ENCODE results near the gene RGS2. TPM values are rescaled to one million over a fixed set of nuclear protein-coding genes. Genes with fewer than 3 reads are reported as not detected.
A peak's percentile ranks its signal among the peaks of the same experiment; 100 is the strongest.

RGS2 gene
- total and polyA plus RNA-seq, 7 donors, result 22.4 to 667 (median 366) TPM

DNA sequence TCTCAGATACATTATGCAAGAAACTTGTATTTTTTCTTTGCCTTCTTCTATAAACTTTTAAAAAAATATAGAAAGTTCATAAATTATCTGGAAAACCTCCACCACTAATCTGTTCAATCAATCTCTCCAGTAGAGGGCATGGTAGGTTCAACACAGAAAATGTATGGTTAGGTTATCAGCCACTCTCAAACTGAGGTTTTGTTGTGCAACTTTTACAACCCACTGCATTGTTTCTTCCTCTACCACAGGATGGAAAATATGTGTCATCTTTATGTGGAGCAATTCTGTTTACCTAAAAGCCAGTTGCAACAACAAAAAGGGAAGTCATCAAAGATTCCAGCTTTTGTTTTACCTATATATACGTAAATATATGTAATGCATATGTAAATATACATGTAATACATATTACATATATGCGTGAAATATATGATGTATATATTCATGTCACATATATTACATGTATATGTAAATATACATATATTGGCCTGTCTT lies 3.0 kb upstream of the RGS2 start:
- peak overlapping the region; percentile 94 to 98 (median 96) for H3K27ac ChIP-seq
- peaks cover 8 to 12% (median 10%) of the 10 kb centered on the region in 4 donors for H3K36me3 ChIP-seq
- 14 to 58% methylated on average over 2 of the region's 2 CpGs for WGBS, 2 donors
- H3K4me1 ChIP-seq, result peaks cover 0 to 21% (median 9%) of the 10 kb centered on the region in 4 donors
- H3K9me3 ChIP-seq, result no peaks in the 10 kb centered on the region
- no peak overlapping the region for H3K4me3 ChIP-seq
- no peaks in the 10 kb centered on the region for H3K27me3 ChIP-seq
- TF ChIP-seq, protein P1, sequence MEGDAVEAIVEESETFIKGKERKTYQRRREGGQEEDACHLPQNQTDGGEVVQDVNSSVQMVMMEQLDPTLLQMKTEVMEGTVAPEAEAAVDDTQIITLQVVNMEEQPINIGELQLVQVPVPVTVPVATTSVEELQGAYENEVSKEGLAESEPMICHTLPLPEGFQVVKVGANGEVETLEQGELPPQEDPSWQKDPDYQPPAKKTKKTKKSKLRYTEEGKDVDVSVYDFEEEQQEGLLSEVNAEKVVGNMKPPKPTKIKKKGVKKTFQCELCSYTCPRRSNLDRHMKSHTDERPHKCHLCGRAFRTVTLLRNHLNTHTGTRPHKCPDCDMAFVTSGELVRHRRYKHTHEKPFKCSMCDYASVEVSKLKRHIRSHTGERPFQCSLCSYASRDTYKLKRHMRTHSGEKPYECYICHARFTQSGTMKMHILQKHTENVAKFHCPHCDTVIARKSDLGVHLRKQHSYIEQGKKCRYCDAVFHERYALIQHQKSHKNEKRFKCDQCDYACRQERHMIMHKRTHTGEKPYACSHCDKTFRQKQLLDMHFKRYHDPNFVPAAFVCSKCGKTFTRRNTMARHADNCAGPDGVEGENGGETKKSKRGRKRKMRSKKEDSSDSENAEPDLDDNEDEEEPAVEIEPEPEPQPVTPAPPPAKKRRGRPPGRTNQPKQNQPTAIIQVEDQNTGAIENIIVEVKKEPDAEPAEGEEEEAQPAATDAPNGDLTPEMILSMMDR (IDR thresholded peaks at IDR 0.05), result peak; percentile 49 to 70 (median 62)
- TF ChIP-seq POLR2AphosphoS5 (IDR thresholded peaks at IDR 0.05), result peak; percentile 67 to 86 (median 72)
- peak in 2 of 4 donors; percentile 75 for TF ChIP-seq EP300 (IDR thresholded peaks at IDR 0.05)
- TF ChIP-seq POLR2A (IDR thresholded peaks at IDR 0.05), result no peak
- no peak for DNase-seq
- intact Hi-C loops (cut with DNase I), result loop anchor here (5.0 kb wide), 5 partner anchors 101 to 329 kb away; partner anchors contain the start of genes CDC73 and GLRX2

DNA sequence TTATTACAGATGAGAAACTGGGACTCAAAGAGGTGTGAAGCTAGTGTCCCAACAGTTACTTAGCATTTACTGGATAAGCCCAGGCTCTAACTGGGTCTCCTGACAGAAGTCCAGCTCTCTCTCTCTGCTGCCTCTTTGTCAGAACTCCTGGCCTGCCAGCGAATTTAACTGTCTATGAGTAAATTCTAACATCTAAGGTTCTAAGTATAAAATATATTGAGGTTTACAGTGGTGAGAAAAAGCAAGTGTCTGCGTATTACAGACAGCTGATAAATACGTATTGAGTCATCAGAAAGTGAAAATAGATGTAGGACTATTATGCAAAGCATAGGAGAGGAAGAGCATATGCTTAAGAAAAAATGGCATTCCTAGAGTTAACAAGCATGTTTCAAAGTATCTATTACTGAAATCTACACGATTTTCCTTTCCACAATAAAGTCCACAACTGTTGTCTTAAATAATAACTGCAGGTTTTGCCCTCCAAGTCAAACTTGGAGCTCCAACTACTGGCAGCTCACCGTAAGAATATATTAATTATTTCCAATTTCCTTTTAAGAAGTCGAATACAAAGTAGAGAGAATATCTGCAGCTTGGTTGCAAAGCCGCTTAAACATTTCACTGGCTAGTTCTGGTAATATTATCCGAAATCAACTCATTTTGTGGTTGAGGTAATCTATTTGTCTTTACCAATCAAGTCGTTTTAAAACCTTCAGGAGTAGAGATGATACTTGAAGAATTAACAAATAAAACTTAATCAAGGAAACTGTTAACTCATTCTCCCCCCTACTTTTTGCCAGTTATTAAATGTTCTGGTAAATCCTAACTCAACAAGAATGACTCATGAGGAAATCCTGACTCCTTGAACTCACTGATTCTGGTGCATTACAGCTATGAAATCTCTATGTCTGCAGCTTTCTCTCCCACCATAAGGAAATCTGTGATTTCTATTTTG lies 1.4 kb upstream of the RGS2 start:
- H3K4me3 ChIP-seq, result peak overlapping the region; percentile 60 to 82 (median 78)
- WGBS, 2 donors, result 51 to 54% methylated on average over 9 of the region's 9 CpGs

DNA sequence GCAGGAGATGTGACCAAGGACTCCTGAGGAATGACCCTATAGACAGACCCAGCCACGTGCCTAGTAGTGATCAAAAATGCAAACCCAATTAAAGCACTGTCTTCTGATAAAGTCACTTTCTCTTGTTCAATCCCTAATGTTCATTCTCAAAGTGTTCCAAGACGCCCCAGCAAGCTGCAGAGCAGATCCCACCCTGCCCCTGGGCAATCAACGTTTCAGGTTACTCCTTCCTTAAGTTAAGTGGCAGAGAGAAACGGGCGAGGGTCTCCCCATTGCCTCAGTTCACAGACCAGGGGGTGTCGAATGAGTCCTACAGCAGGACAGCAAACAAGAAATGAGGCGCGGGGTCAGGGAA lies 699 bp upstream of the RGS2 start:
- DNase-seq, result no peak
- intact Hi-C loops (cut with DNase I), result loop anchor here (2.0 to 5.0 kb wide), 6 partner anchors 99 to 331 kb away; partner anchors contain the start of genes CDC73 and GLRX2
- H3K27me3 ChIP-seq, result no peaks in the 10 kb centered on the region
- no peak for TF ChIP-seq POLR2A (IDR thresholded peaks at IDR 0.05)
- no peak for TF ChIP-seq EP300 (IDR thresholded peaks at IDR 0.05)
- TF ChIP-seq, protein P1 (IDR thresholded peaks at IDR 0.05), result no peak
- no peak for TF ChIP-seq POLR2AphosphoS5 (IDR thresholded peaks at IDR 0.05)
- peaks cover 0 to 19% (median 13%) of the 10 kb centered on the region in 4 donors for H3K4me1 ChIP-seq
- peak overlapping the region; percentile 94 to 98 (median 96) for H3K27ac ChIP-seq
- 1 to 3% methylated on average over 8 of the region's 8 CpGs for WGBS, 2 donors
- peaks cover 13 to 27% (median 22%) of the 10 kb centered on the region in 4 donors for H3K36me3 ChIP-seq
- peak overlapping the region; percentile 60 to 82 (median 78) for H3K4me3 ChIP-seq
- H3K9me3 ChIP-seq, result no peaks in the 10 kb centered on the region

More for the DNA sequence above, 1.4 kb upstream of the RGS2 start:
- peak overlapping the region; percentile 94 to 98 (median 96) for H3K27ac ChIP-seq
- TF ChIP-seq POLR2AphosphoS5 (IDR thresholded peaks at IDR 0.05) (peak in 1 of 4 donors; percentile 16), POLR2A (IDR thresholded peaks at IDR 0.05) (no peak), EP300 (IDR thresholded peaks at IDR 0.05) (peak in 1 of 4 donors; percentile 7)
- TF ChIP-seq, protein P1 (IDR thresholded peaks at IDR 0.05), result peak in 3 of 4 experiments; percentile 5 to 37 (median 27)
- no peak for DNase-seq
- H3K27me3 ChIP-seq, result no peaks in the 10 kb centered on the region
- H3K36me3 ChIP-seq, result peaks cover 13 to 27% (median 22%) of the 10 kb centered on the region in 4 donors
- H3K4me1 ChIP-seq, result peaks cover 0 to 18% (median 10%) of the 10 kb centered on the region in 4 donors
- H3K9me3 ChIP-seq, result no peaks in the 10 kb centered on the region
- intact Hi-C loops (cut with DNase I), result loop anchor here (1.0 to 5.0 kb wide), 7 partner anchors 100 to 330 kb away; partner anchors contain the start of genes CDC73, GLRX2, RO60 and UCHL5

DNA sequence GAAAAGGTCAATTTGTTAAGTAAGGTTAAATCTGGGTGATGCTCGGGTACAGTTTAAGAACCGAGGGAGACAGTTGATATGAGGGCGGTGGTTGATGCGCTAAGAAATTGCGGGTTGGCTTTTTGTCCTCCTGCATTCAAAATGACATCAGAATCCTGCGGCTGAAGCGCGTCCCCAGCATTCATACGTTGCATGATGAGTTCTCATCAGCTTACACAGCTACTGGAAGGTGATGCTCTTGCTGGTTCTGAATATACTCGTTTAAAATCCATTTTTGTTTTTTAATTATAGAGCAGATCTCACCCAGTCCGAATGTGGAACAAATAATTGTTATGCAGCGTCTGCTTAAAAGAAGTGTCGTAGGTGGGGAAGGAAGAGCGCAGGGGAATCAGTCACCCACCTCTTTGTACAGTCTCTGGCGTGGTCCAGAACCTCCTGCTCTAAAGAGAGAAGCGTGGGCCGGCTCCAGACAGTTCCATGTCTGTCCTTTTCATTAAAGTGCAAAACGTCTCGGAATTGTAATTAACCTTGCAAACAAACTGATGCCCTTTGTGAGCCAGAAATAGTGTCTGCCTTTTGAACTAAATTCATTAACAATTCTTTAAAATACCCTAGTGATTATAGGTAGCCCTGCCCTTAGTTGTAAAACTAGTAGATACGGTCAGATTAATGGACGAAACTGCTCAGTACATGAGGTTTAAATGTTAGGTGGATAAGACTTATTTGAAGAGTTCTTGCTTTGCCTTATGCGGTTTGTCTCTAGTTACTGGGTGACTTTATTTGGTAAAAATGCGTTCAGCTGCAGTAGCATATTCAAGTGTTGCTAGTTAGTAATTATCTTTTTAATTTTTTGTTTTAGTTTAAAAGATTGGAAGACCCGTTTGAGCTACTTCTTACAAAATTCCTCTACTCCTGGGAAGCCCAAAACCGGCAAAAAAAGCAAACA lies 741 bp downstream of the RGS2 start:
- Histone ChIP-seq H3K4me3 (peak overlapping the region; percentile 60 to 82 (median 78)), H3K27ac (peak overlapping the region; percentile 94 to 98 (median 96)), H3K9me3 (no peaks in the 10 kb centered on the region), H3K4me1 (peaks cover 0 to 32% (median 11%) of the 10 kb centered on the region in 4 donors), H3K36me3 (peaks cover 13 to 27% (median 22%) of the 10 kb centered on the region in 4 donors), H3K27me3 (no peaks in the 10 kb centered on the region)
- intact Hi-C loops (cut with DNase I), result loop anchor here (2.0 to 5.0 kb wide), 8 partner anchors 98 to 332 kb away; partner anchors contain the start of genes CDC73 and GLRX2
- peak; percentile 72 for DNase-seq
- WGBS, 2 donors, result 28 to 29% methylated on average over 25 of the region's 25 CpGs
- TF ChIP-seq, protein P1 (IDR thresholded peaks at IDR 0.05), result no peak
- TF ChIP-seq POLR2A (IDR thresholded peaks at IDR 0.05), result no peak
- TF ChIP-seq EP300 (IDR thresholded peaks at IDR 0.05), result no peak
- TF ChIP-seq POLR2AphosphoS5 (IDR thresholded peaks at IDR 0.05), result no peak

All from sigmoid colon (tissue), 7 donors.